ENCODE measurements around the gene BMPR1A. TPM values are rescaled to one million over a fixed set of nuclear protein-coding genes. Genes with fewer than 3 reads are reported as not detected.

The BMPR1A gene
- total and polyA plus RNA-seq, 9 of the 15 experiments (the other 6 are each of a cell fraction or from before 2014, with no cell fraction given), result 1.6 to 17.5 (median 9.1) TPM

GRCh38 chr10:86744067-86744725 is 12.2 kb upstream of the BMPR1A start:
- no peak overlapping the region for H3K4me2 ChIP-seq (ENCODE audit: insufficient read depth, low read length)
- H3K9me1 ChIP-seq (ENCODE audit: control insufficient read depth, insufficient read depth, low read length), result no peaks in the 10 kb centered on the region
- H3K27ac ChIP-seq (ENCODE audit: extremely low read depth, low read depth, low read length), result no peak overlapping the region
- DNase-seq (ENCODE audit: extremely low read depth in 1 of 4, low spot score in 3 of 4), result no peak
- no peak overlapping the region for H3K9ac ChIP-seq (ENCODE audit: insufficient read depth in 1 of 2, low read depth in 2 of 2, low read length in 2 of 2)
- H4K20me1 ChIP-seq (replicated peaks; ENCODE audit: control insufficient read depth, insufficient read depth, low read length), result no peaks in the 10 kb centered on the region
- ATAC-seq, result no peak
- H3K79me2 ChIP-seq (ENCODE audit: control insufficient read depth, insufficient read depth, low read length), result no peaks in the 10 kb centered on the region
- no peaks in the 10 kb centered on the region for H3K27me3 ChIP-seq (ENCODE audit: control insufficient read depth in 2 of 2, insufficient read depth in 2 of 2, low read length in 2 of 2)
- H3K36me3 ChIP-seq (ENCODE audit: control insufficient read depth, insufficient read depth, low read length), result no peaks in the 10 kb centered on the region
- in situ Hi-C loops (cut with MboI) (no loop called here), intact Hi-C loops (cut with micrococcal nuclease) (no loop called here)
- no peak overlapping the region for H2AFZ ChIP-seq (ENCODE audit: low read depth, low read length)
- 62% methylated on average over 6 of the region's 7 CpGs for WGBS (ENCODE audit: insufficient coverage, low coverage, missing lambda C conversion rate)
- no TSS peak for BruUV-seq (replicated peaks)
- CTCF ChIA-PET (ENCODE audit: low intra/inter-chr PET ratio), result no interaction called here
- H3K9me3 ChIP-seq (replicated peaks; ENCODE audit: control insufficient read depth, insufficient read depth, low read depth, low read length), result no peaks in the 10 kb centered on the region
- POLR2A ChIA-PET, result interaction anchor here (0.7 to 1.0 kb wide), 2 partner anchors 12 to 16 kb away, joined by 3 to 5 read pairs; partner anchors contain the start of gene BMPR1A
- H3K4me1 ChIP-seq (replicated peaks in 1 of 2; ENCODE audit: control insufficient read depth in 2 of 2, insufficient read depth in 2 of 2, low read length in 2 of 2), result no peaks in the 10 kb centered on the region; a peak in 1 of 5 replicates
- FAIRE-seq, result no peak
- H3K4me3 ChIP-seq, result no peak overlapping the region
- TF ChIP-seq CSDE1 (IDR thresholded peaks at IDR 0.05) (no peak), PURB (CRISPR knock-in tag; IDR thresholded peaks at IDR 0.05; ENCODE audit: low read depth) (no peak), PHB (CRISPR knock-in tag; IDR thresholded peaks at IDR 0.05) (no peak), REST (IDR thresholded peaks at IDR 0.05; ENCODE audit: borderline replicate concordance) (no peak), REST (CRISPR knock-in tag; IDR thresholded peaks at IDR 0.05; ENCODE audit: low read depth) (no peak), ZNF41 (CRISPR knock-in tag; conservative IDR thresholded peaks at IDR 0.05) (no peak), CREB5 (CRISPR knock-in tag; IDR thresholded peaks at IDR 0.05) (no peak), RBM39 (optimal IDR thresholded peaks at IDR 0.05; ENCODE audit: low read depth, low read length) (no peak), RBM34 (IDR thresholded peaks at IDR 0.05; ENCODE audit: borderline replicate concordance, insufficient read depth, low read length) (no peak), WHSC1 (IDR thresholded peaks at IDR 0.05; ENCODE audit: low read length) (no peak), SMARCA5 (IDR thresholded peaks at IDR 0.05) (no peak), XRCC4 (IDR thresholded peaks at IDR 0.05; ENCODE audit: extremely low read depth, insufficient read depth, insufficient read length) (no peak), L3MBTL2 (IDR thresholded peaks at IDR 0.05) (no peak)

Measured in K562 (cell line).